ENCODE measurements around the gene CENPP. TPM values are rescaled to one million over a fixed set of nuclear protein-coding genes. Genes with fewer than 3 reads are reported as not detected.

CENPP gene
- total RNA-seq, 3 donors from 2014 or later (not counting 1 experiment from before 2014, with no cell fraction given): 10.3 to 14.5 (median 12.1) TPM

DNA sequence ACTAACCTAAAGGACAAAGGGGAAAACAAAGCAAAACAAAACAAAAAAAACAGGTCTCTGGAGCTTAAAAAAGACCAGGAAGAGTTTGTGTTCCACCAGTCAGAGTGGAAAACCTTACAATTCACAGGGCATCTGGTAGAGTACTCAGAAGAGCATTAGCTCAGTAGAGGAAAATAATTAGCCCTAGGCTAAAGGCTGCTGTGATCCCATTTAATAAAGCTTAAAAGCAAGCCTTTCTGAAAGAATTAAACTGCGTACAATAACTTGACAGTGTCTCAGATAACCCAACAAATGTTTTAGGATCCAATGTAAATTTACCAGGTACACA, 202.7 kb downstream of the CENPP start:
- no peak for TF ChIP-seq CTCF (IDR thresholded peaks at IDR 0.05)
- Histone ChIP-seq H3K4me3 (ENCODE audit: low read length) (no peak overlapping the region), H3K36me3 (ENCODE audit: control insufficient read depth, insufficient read depth, low read length) (no peaks in the 10 kb centered on the region), H3K9me3 (ENCODE audit: control insufficient read depth, insufficient read depth, low read length) (no peaks in the 10 kb centered on the region), H3K27ac (ENCODE audit: low read length) (no peak overlapping the region), H3K4me1 (ENCODE audit: control insufficient read depth, insufficient read depth, low read length) (no peaks in the 10 kb centered on the region), H3K27me3 (ENCODE audit: control insufficient read depth, insufficient read depth, low read length) (no peaks in the 10 kb centered on the region)
- Mint-ChIP-seq H3K27ac (no peak overlapping the region), H3K9me3 (no peaks in the 10 kb centered on the region), H3K4me1 (no peaks in the 10 kb centered on the region), H3K4me3 (no peak overlapping the region), H3K27me3 (ENCODE audit: low read depth in 2 of 2) (no peaks in the 10 kb centered on the region), H3K36me3 (no peaks in the 10 kb centered on the region)
- intact Hi-C loops (cut with micrococcal nuclease): no loop called here
- DNase-seq (no peak), ATAC-seq (no peak)
- WGBS (ENCODE audit: insufficient coverage): 100% methylated on average over 1 of the region's 1 CpG

DNA sequence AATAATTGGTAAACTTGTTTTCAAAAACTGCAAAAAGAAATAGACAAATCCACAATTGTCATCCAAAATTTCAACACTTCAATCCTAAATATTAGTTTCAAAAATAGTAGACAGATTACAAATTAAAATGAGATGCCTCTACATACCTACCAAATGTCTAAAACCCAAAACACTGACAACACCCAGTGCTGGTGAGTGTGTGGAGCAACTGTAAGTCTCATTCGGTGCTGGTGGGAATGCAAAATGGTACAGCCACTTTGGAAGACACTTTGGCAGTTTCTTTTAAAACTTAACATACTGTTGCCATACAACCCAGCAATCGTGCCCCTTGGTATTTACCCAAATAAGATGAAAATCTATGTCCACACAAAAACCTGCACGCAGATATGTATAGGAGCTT, 203.4 kb downstream of the CENPP start:
- no peak for TF ChIP-seq CTCF (IDR thresholded peaks at IDR 0.05)
- H3K27ac Mint-ChIP-seq: no peak overlapping the region
- H3K27me3 Mint-ChIP-seq (ENCODE audit: low read depth in 2 of 2): no peaks in the 10 kb centered on the region
- WGBS (ENCODE audit: insufficient coverage): 90% methylated on average over 2 of the region's 3 CpGs
- Histone ChIP-seq H3K27me3 (ENCODE audit: control insufficient read depth, insufficient read depth, low read length) (no peaks in the 10 kb centered on the region), H3K9me3 (ENCODE audit: control insufficient read depth, insufficient read depth, low read length) (no peaks in the 10 kb centered on the region), H3K4me1 (ENCODE audit: control insufficient read depth, insufficient read depth, low read length) (no peaks in the 10 kb centered on the region), H3K36me3 (ENCODE audit: control insufficient read depth, insufficient read depth, low read length) (no peaks in the 10 kb centered on the region), H3K27ac (ENCODE audit: low read length) (no peak overlapping the region), H3K4me3 (ENCODE audit: low read length) (no peak overlapping the region)
- H3K36me3 Mint-ChIP-seq: no peaks in the 10 kb centered on the region
- H3K9me3 Mint-ChIP-seq: no peaks in the 10 kb centered on the region
- ATAC-seq (no peak), DNase-seq (no peak)
- intact Hi-C loops (cut with micrococcal nuclease): no loop called here
- no peak overlapping the region for H3K4me3 Mint-ChIP-seq
- no peaks in the 10 kb centered on the region for H3K4me1 Mint-ChIP-seq

DNA sequence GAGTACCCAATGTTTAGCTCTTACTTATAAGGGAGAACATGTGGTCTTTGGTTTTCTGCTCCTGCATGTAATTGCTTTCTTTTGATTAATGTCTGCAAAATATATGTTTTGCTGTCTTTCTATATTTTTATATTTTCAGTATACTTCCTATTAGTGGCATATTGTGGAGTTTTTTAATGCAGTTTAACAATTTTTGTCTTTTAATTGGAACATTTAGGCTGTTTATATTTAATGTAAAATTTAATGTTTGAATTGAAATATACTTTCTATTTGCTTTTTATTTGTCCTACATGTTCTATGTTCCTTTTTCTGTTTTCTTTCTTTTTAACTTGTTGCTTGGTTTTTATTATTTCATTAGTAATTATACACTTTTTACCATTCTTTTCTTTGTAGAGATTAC, 205.1 kb downstream of the CENPP start:
- Histone ChIP-seq H3K27ac (ENCODE audit: low read length) (no peak overlapping the region), H3K36me3 (ENCODE audit: control insufficient read depth, insufficient read depth, low read length) (no peaks in the 10 kb centered on the region), H3K27me3 (ENCODE audit: control insufficient read depth, insufficient read depth, low read length) (no peaks in the 10 kb centered on the region), H3K4me1 (ENCODE audit: control insufficient read depth, insufficient read depth, low read length) (no peaks in the 10 kb centered on the region), H3K4me3 (ENCODE audit: low read length) (no peak overlapping the region), H3K9me3 (ENCODE audit: control insufficient read depth, insufficient read depth, low read length) (no peaks in the 10 kb centered on the region)
- Mint-ChIP-seq H3K4me1 (no peaks in the 10 kb centered on the region), H3K9me3 (no peaks in the 10 kb centered on the region), H3K27ac (no peak overlapping the region), H3K27me3 (ENCODE audit: low read depth in 2 of 2) (no peaks in the 10 kb centered on the region), H3K4me3 (no peak overlapping the region), H3K36me3 (no peaks in the 10 kb centered on the region)
- intact Hi-C loops (cut with micrococcal nuclease): no loop called here
- DNase-seq (no peak), ATAC-seq (no peak)
- TF ChIP-seq CTCF (IDR thresholded peaks at IDR 0.05): no peak

GRCh38 chr9:92534204-92534603, 208.5 kb downstream of the CENPP start:
- Histone ChIP-seq H3K9me3 (ENCODE audit: control insufficient read depth, insufficient read depth, low read length) (no peaks in the 10 kb centered on the region), H3K27me3 (ENCODE audit: control insufficient read depth, insufficient read depth, low read length) (no peaks in the 10 kb centered on the region), H3K36me3 (ENCODE audit: control insufficient read depth, insufficient read depth, low read length) (no peaks in the 10 kb centered on the region), H3K4me1 (ENCODE audit: control insufficient read depth, insufficient read depth, low read length) (no peaks in the 10 kb centered on the region), H3K27ac (ENCODE audit: low read length) (no peak overlapping the region), H3K4me3 (ENCODE audit: low read length) (no peak overlapping the region)
- intact Hi-C loops (cut with micrococcal nuclease): no loop called here
- Mint-ChIP-seq H3K27ac (no peak overlapping the region), H3K4me1 (no peaks in the 10 kb centered on the region), H3K4me3 (no peak overlapping the region), H3K27me3 (ENCODE audit: low read depth in 2 of 2) (no peaks in the 10 kb centered on the region), H3K36me3 (no peaks in the 10 kb centered on the region), H3K9me3 (no peaks in the 10 kb centered on the region)
- no peak for TF ChIP-seq CTCF (IDR thresholded peaks at IDR 0.05)
- no peak for DNase-seq
- 82% methylated on average over 1 of the region's 3 CpGs for WGBS (ENCODE audit: insufficient coverage)
- ATAC-seq: no peak

All from natural killer cell (primary cell).